K562 (cell line): ENCODE data around the gene SYNE1. TPM values are rescaled to one million over a fixed set of nuclear protein-coding genes. Genes with fewer than 3 reads are reported as not detected.

Experiments used
- ARID3B ChIP-seq: fragments of 250-450 bp; sonication (Bioruptor Pico); IDR thresholded peaks from 2 replicates; pipeline ENCODE4 v1.4.0; 2020; ENCODE audit warnings: borderline replicate concordance
- HINFP ChIP-seq: fragments of 450-650 bp; conservative IDR thresholded peaks from 2 replicates; pipeline ENCODE4 v1.6.1; 2016; ENCODE audit warnings: missing genetic modification characterization, low read depth, mild to moderate bottlenecking, control low read depth, missing compliant biosample characterization
- LCOR ChIP-seq: sonication (generic); formaldehyde crosslinking; IDR thresholded peaks from 2 replicates; pipeline ENCODE4 v1.8.0; 2022; ENCODE audit warnings: mild to moderate bottlenecking, missing genetic modification reagents
- REST ChIP-seq, 2 experiments: fragments of 450-650 bp; formaldehyde crosslinking in 1 of 2; IDR thresholded peaks; 2 replicates each; pipeline versions ENCODE4 v1.4.0 to v1.6.1; 2014 to 2020; ENCODE audit warnings: mild to moderate bottlenecking in 2 of 2, borderline replicate concordance in 1 of 2, low read depth in 1 of 2
- ZNF146 ChIP-seq: IDR thresholded peaks from one replicate; pipeline ENCODE4 v1.6.1; 2018; ENCODE audit warnings: missing compliant biosample characterization; ENCODE audit not compliant: unreplicated experiment
- ZNF436 ChIP-seq: fragments of 250-450, 450-650 bp; sonication (Bioruptor Pico); formaldehyde crosslinking; IDR thresholded peaks from 2 replicates; pipeline ENCODE4 v1.7.0; 2020; ENCODE audit warnings: mild to moderate bottlenecking
- polyA plus RNA-seq, 8 experiments: library from polyadenylated mRNA; depleted of rRNA in 4 of 8; stranded (reverse) in 5 of 8; unstranded in 3 of 8; fragments of >200 nt; fragmentation: Nextera tagmentation in 2 of 8; fragmentation: Illumina TruSeq in 1 of 8; extraction: Ambion mirVana in 2 of 8; extraction: Trizol in 1 of 8; gene quantifications; 2 replicates each; pipeline versions ENCODE4 v1.2.1 to v1.2.3, GENCODE V29; 2011 to 2014; ENCODE audit warnings: inconsistent platforms in 1 of 8, missing spikeins in 1 of 8
- total RNA-seq, 7 experiments: library from RNA; depleted of rRNA in 6 of 7; stranded (reverse); fragments of >200 nt in 6 of 7; fragmentation: Illumina TruSeq in 2 of 7; extraction: Trizol in 2 of 7; gene quantifications; 2 replicates each; pipeline versions ENCODE4 v1.2.1 to v1.2.3, GENCODE V29; 2011 to 2021; ENCODE audit warnings: low replicate concordance in 1 of 7

SYNE1 gene
- total and polyA plus RNA-seq, 9 of the 15 experiments (the other 6 are each of a cell fraction or from before 2014, with no cell fraction given) = under 0.01 to 0.42 (median 0.08) TPM; not detected in 1

- TF ChIP-seq REST (IDR thresholded peaks at IDR 0.05; ENCODE audit: borderline replicate concordance) (no peak), REST (CRISPR knock-in tag; IDR thresholded peaks at IDR 0.05; ENCODE audit: low read depth) (no peak), ARID3B (CRISPR knock-in tag) (no peak), ZNF146 (no peak), ZNF436 (CRISPR knock-in tag) (no peak), LCOR (CRISPR knock-in tag) (no peak), HINFP (tag) (no peak)
Measured at GRCh38 chr6:152594701-152595100, 42.5 kb downstream of the SYNE1 start (continued).
